Right kidney (tissue), 1 donor: ENCODE measurements around the gene MAU2.
"Not testable (repeated sequence)": the region's sequence is repeated elsewhere in the genome, so short reads cannot be mapped to it uniquely, and the experiment has no call there.

Experiments used
- DNase-seq: peaks from one replicate; pipeline ENCODE4 v3.0.0-alpha.2; 2016

Gene MAU2

GRCh38 chr19:19347401-19348110, 26.9 kb downstream of the MAU2 start:
- no peak for DNase-seq

- DNase-seq = no peak
Observed at GRCh38 chr19:19348266-19348665, 27.6 kb downstream of the MAU2 start.

DNA sequence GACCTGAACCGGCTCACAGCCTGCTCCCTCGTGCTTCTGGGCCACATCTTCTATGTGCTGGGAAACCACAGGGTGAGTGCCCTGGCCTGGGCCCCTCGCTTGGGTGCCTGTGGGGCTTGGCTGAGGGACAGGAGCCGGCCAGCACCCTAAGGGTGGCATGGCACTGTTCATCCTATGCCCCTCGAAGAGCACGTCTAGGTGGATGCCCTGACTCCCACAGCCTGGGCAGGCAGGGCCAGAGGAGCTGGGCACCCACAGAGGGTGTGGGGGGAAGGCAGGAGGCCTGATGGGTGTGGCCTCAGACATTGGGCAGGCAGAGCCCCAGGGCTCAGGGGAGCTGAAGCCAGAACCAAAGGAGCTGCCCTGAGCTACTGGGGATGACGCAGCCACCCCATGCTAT, 28.7 kb downstream of the MAU2 start:
- DNase-seq = no peak

- not testable (repeated sequence) for DNase-seq
Observed at GRCh38 chr19:19350756-19351155, 30.1 kb downstream of the MAU2 start.

GRCh38 chr19:19352823-19353222, 32.2 kb downstream of the MAU2 start:
- no peak for DNase-seq

GRCh38 chr19:19354007-19354406, 33.4 kb downstream of the MAU2 start:
- DNase-seq = no peak

- no peak for DNase-seq
Observed at GRCh38 chr19:19354932-19355331, 34.3 kb downstream of the MAU2 start.

GRCh38 chr19:19355606-19356139, 35.0 kb downstream of the MAU2 start:
- no peak for DNase-seq

DNA sequence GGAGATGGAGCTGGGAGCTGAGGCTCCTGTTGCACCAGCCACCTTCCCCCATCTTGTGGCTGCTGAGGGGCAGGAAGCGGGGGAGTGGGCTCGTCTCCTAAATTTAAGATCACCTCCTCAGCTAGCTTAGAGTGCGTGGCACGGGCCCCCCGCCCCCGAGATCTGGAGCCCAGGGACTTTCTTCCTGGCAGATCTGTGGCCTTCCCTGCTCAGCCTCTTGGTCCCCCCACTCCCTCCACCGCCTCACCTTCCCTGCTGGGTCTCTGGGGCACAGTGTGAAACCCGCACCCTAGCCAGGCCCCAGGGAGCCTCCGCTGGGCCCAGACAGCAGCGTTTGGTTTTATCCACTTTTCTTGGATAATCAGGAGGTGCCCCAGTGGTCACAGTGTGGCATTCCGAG, 35.9 kb downstream of the MAU2 start:
- DNase-seq = no peak

GRCh38 chr19:19356901-19357566, 36.4 kb downstream of the MAU2 start:
- DNase-seq = no peak

DNA sequence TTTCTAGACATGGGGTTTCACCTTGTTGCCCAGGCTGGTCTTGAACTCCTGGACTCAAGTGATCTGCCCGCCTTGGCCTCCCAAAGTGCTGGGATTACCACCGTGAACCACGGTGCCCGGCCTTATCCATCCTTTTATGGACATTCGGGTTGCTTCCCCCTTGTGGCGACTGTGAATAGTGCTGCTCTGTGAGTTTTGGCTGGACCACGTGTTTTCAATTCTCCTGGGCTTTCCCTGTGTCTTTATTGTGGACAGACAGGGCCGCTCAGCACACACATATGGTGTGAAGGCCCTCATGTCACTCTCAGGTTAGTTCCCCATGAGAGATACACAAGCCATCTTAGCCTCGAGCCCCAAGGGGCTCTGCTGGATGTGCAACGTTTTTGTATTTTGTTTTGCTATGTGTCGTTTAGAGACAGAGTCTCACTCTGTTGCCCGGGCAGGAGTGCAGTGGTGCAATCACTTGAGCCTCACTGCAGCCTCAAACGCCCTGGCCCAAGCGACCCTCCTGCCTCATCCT, 40.5 kb downstream of the MAU2 start:
- DNase-seq = peak; percentile 57

DNA sequence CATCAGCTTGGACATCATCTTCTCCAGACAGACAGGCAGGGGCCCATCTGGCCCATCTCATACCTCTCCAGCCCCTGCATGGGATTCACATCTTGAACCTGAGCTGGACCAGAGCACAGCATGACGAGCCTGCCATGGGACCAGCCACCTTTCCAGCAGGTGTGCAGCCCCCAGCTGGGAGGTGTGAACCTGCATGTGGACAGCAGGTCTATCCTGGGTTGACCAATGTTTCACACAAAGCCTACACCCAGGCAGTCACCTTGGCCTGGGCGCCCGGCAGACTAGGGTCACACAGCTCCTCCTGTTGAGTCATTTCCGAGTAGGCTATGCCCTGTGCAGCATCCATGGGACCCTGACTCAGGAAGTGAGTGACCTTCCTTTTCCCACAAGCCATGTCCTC, 41.4 kb downstream of the MAU2 start:
- DNase-seq = no peak

GRCh38 chr19:19366434-19367396, 46.1 kb downstream of the MAU2 start:
- DNase-seq = peak; percentile 65

- DNase-seq = no peak
Observed at GRCh38 chr19:19368087-19368486, 47.5 kb downstream of the MAU2 start.

DNA sequence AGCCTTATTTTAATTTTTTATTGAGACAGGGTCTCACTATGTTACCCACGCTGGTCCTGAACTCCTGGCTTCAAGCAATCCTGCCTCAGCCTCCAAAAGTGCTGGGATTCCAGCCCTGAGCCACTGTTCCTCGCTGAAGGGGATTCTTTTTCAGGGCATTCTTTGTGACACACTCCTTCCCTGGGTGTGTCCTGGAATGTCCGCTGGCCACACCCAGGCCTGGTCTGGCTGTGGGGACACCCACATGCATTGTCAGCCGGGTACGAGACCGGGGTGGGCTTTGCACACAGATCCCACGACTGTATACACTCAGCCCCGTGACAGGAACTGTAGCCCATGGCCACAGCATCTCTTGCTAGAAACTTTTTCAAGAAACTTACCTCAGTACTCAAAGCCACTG, 50.4 kb downstream of the MAU2 start:
- DNase-seq = no peak

DNA sequence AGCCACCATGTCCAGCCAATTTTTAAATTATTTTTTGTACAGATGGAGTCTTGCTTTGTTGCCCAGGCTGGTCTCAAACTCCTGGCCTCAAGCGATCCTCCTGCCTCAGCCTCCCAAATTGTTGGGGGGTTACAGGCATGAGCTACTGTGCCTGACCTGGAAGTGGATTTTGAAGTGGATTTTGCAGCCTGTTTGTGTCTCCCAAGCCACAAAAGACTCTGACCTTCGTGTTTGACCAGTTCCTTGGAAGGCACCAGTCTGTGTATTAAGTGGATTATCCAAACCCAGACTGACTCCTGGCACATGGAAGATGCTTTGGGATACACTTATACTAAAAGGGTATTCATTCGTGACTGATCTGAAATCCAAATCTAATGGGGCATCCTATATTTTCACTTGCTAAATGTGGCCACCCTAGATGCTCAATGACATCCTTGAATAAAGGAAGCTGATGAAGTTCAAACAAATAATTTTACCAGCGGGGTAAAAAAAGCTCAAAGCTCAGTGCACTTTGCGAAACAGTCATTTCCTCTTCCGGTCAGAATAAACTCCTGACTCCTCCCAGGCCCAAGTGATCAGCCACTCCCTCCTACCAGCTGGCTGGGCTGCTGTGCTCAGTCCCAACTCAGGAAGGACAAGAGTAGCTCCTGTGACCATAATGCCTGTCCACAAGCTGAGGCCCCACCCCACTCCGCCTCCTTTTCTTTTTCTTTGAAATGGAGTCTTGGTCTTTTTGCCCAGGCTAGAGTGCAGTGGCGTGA, 52.2 kb downstream of the MAU2 start:
- no peak for DNase-seq

DNA sequence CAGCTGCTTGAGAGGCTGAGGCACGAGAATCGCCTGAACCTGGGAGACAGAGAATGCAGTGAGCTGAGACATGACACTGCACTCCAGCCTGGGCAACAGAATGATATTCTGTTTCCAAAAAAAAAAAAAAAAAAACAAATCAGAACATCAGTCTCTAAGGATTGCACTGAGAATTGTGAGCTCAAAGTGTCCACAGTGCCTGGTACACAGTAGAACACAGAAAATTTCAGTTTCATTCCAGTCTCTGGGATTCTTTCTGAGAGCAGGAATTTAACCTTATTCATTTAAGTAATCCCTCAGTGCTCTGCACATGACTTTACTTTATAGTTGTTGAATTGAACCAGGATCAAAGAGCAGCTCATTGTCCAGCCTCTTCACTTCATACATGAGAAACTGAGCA, 58.9 kb downstream of the MAU2 start:
- DNase-seq = no peak

DNA sequence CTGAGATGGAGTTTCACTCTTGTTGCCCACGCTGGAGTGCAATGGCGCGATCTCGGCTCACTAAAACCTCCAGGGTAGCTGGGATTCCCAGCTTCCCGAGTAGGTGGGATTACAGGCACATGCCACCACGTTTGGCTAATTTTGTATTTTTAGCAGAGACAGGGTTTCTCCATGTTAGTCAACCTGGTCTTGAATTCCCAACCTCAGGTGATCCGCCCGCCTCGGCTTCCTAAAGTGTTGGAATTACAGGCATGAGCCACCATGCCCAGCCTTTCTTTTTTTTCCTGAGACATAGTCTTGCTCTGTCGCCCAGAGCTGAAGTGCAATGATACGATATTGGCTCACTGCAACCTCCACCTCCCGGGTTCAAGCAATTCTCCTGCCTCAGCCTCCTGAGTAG, 59.7 kb downstream of the MAU2 start:
- DNase-seq = not testable (repeated sequence)

DNA sequence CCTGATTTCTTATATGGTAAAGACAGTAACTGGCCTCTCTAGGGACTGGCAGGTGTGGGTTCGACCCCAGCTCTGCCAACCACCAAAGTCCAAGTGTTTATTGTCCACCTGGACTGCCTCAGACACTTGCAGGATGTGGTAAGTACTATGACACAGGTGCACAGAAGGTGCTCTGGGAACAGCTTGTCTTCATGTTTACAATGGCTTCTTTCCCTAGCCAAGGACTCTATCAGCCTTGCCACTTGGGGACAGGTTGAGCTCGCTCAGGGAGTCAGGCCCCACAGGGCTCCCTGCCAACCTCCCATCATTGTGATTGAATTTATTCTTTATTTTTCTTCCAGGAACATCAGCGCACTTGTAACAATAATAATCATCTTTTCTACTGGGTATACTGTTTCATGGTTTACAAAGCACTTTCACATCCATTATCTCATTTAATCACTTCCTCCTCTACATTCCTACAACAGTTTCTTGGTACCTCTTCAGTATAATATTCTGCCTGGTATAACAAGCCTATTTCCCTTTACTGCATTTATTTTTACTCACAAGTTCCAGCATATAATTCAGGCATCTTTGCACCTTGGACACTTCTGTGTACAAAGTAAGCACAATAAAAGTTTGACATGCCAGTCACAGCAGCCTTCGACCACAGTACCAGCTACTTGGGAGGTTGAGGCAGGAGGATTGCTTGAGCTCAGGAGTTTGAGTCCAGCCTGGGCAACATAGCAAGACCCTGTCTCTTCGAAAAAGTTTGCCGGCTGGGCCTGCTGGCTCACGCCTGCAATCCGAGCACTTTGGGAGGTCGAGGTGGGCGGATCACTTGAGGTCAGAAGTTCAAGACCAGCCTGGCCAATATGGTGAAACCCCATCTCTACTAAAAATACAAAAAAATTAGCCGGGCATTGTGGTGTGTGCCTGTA, 60.6 kb downstream of the MAU2 start:
- no peak for DNase-seq

DNA sequence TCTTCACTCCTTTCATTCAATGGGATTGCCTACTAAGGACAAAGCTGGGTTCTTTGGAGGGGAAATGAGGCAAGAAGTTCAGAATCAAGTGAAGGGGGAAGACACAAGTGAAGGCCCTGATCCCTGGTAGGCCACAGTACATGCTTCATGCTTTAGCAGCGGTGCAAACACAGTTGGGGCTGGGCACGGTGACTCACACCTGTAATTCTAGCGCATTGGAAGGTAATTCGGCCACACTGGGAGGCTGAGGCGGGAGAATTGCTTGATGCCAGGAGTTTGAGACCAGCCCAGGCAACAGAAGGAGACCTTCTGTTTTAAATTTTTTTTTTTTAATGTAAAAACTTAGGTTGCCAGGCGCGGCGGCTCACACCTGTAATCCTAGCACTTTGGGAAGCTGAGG, 61.5 kb downstream of the MAU2 start:
- DNase-seq = no peak

- no peak for DNase-seq
Observed at GRCh38 chr19:19384486-19384885, 63.9 kb downstream of the MAU2 start.
